H1 (cell line): ENCODE data around the gene PDE4D.

Experiments
- CTCF ChIP-seq, 3 experiments: IDR thresholded peaks; 1 replicate in 2 of 3; 2 replicates in 1 of 3; pipeline versions ENCODE4 v1.5.1 to v1.6.1; 2011; ENCODE audit warnings: low read length in 3 of 3, mild to moderate bottlenecking in 3 of 3, inconsistent platforms in 2 of 3, low read depth in 1 of 3, moderate library complexity in 1 of 3; ENCODE audit not compliant: insufficient read depth in 1 of 3; ENCODE audit errors: control extremely low read depth in 1 of 3
- GABPA ChIP-seq: IDR thresholded peaks from 2 replicates; pipeline ENCODE4 v1.6.1; 2011; ENCODE audit warnings: mild to moderate bottlenecking, low read length, moderate library complexity, borderline replicate concordance; ENCODE audit not compliant: insufficient read depth
- HDAC2 ChIP-seq, 2 experiments: fragments of 300-600 bp in 1 of 2; sonication (generic) in 1 of 2; IDR thresholded peaks; 2 replicates each; pipeline ENCODE4 v1.6.1; 2011 to 2012; ENCODE audit warnings: low read depth in 2 of 2, low read length in 2 of 2, mild to moderate bottlenecking in 2 of 2, moderate library complexity in 2 of 2, borderline replicate concordance in 1 of 2, inconsistent platforms in 1 of 2
- PHF8 ChIP-seq: fragments of 200-600 bp; sonication (generic); conservative IDR thresholded peaks from 2 replicates; pipeline ENCODE4 v1.7.1; 2012; ENCODE audit warnings: low read depth, mild to moderate bottlenecking, inconsistent platforms, low read length, moderate library complexity
- POLR2A ChIP-seq, 2 experiments: IDR thresholded peaks; 1 replicate in 1 of 2; 2 replicates in 1 of 2; pipeline ENCODE4 v1.6.1; 2011; ENCODE audit warnings: low read depth in 2 of 2, low read length in 2 of 2, mild to moderate bottlenecking in 2 of 2; ENCODE audit errors: control extremely low read depth in 1 of 2
- POLR2AphosphoS5 ChIP-seq: IDR thresholded peaks from 2 replicates; pipeline ENCODE4 v1.6.1; 2011; ENCODE audit warnings: low read depth, low read length
- RBBP5 ChIP-seq: IDR thresholded peaks from 2 replicates; pipeline ENCODE4 v1.7.1; 2012; ENCODE audit warnings: low read depth, mild to moderate bottlenecking, inconsistent platforms, low read length, moderate library complexity, borderline replicate concordance
- USF2 ChIP-seq: IDR thresholded peaks from 2 replicates; pipeline ENCODE4 v1.6.1; 2011; ENCODE audit warnings: low read length, improper control_type of control experiment

- no peak for TF ChIP-seq CTCF (IDR thresholded peaks at IDR 0.05; ENCODE audit: control extremely low read depth in 1 of 3, insufficient read depth in 1 of 3, low read depth in 1 of 3, low read length in 3 of 3)
- TF ChIP-seq GABPA = no peak
- no peak for TF ChIP-seq USF2
- no peak for TF ChIP-seq POLR2A (IDR thresholded peaks at IDR 0.05; ENCODE audit: control extremely low read depth in 1 of 2, low read depth in 2 of 2, low read length in 2 of 2)
- no peak for TF ChIP-seq POLR2AphosphoS5
- no peak for TF ChIP-seq HDAC2 (IDR thresholded peaks at IDR 0.05; ENCODE audit: borderline replicate concordance in 1 of 2, low read depth in 2 of 2, low read length in 2 of 2)
- no peak for TF ChIP-seq PHF8
- TF ChIP-seq RBBP5 = no peak
Observed at GRCh38 chr5:59628062-59628828, 265.3 kb downstream of the PDE4D start.
